HEK293 (cell line): ENCODE data around the gene MTMR1.

Source experiments
- CTCF ChIA-PET: fragments of 350-600 bp; formaldehyde crosslinking; extraction: SDS; loops from one replicate; lab custom pipeline; 2021; ENCODE audit warnings: antibody characterized with exemption; lab: Yijun Ruan, JAX
- POLR2A ChIA-PET: fragments of 300-600 bp; formaldehyde crosslinking; extraction: SDS; loops from one replicate; lab custom pipeline; 2020; ENCODE audit warnings: antibody characterized with exemption, inconsistent platforms; lab: Yijun Ruan, JAX
- H3K27ac ChIP-seq: fragments of 200-500 bp; sonication (Bioruptor generic); 2 replicates; pipeline ENCODE4 v1.5.1; 2014; ENCODE audit warnings: low read depth, low read length, control low read depth, inconsistent platforms; ENCODE audit errors: extremely low read depth
- H3K36me3 ChIP-seq, 2 experiments: fragments of 200-500 bp in 1 of 2; sonication (Bioruptor generic) in 1 of 2; 1 replicate in 1 of 2; 2 replicates in 1 of 2; pipeline ENCODE4 v1.5.1; 2014 to 2017; ENCODE audit warnings: inconsistent platforms in 2 of 2, low read length in 2 of 2; ENCODE audit not compliant: control insufficient read depth in 2 of 2, insufficient read depth in 1 of 2
- H3K4me1 ChIP-seq: fragments of 200-500 bp; sonication (Bioruptor generic); 2 replicates; pipeline ENCODE4 v1.5.1; 2014; ENCODE audit warnings: mild to moderate bottlenecking, low read length, inconsistent platforms; ENCODE audit not compliant: control insufficient read depth, insufficient read depth
- H3K4me3 ChIP-seq: 2 replicates; pipeline ENCODE4 v1.5.1; 2011; ENCODE audit warnings: low read depth, mild to moderate bottlenecking, control low read depth, low read length, moderate library complexity
- H3K9me3 ChIP-seq: fragments of 200-500 bp; sonication (Bioruptor generic); 2 replicates; pipeline ENCODE4 v1.5.1; 2014; ENCODE audit warnings: low read depth, low read length, inconsistent platforms; ENCODE audit not compliant: control insufficient read depth, insufficient read depth
- ELK4 ChIP-seq: IDR thresholded peaks from 2 replicates; pipeline ENCODE4 v1.6.1; 2011; ENCODE audit warnings: mild to moderate bottlenecking, low read depth, low read length, borderline replicate concordance
- HOXC10 ChIP-seq: sonication (generic); formaldehyde crosslinking; IDR thresholded peaks from 2 replicates; pipeline ENCODE4 v1.8.1; 2023; ENCODE audit warnings: mild to moderate bottlenecking, missing genetic modification reagents
- KLF8 ChIP-seq: fragments of 450-650 bp; formaldehyde crosslinking; IDR thresholded peaks from 2 replicates; pipeline ENCODE4 v1.5.1; 2016; ENCODE audit warnings: missing biosample characterization, missing genetic modification characterization
- OSR2 ChIP-seq: fragments of 450-650 bp; formaldehyde crosslinking; IDR thresholded peaks from 2 replicates; pipeline ENCODE4 v1.5.1; 2016; ENCODE audit warnings: missing biosample characterization, missing genetic modification characterization
- SCRT2 ChIP-seq: fragments of 450-650 bp; formaldehyde crosslinking; IDR thresholded peaks from 2 replicates; pipeline ENCODE4 v1.5.1; 2016; ENCODE audit warnings: missing biosample characterization, missing genetic modification characterization
- SETDB1 ChIP-seq: IDR thresholded peaks from one replicate; pipeline ENCODE4 v1.6.1; 2017; ENCODE audit warnings: mild to moderate bottlenecking, low read length, moderate library complexity, mixed read lengths; ENCODE audit not compliant: insufficient read length
- ZBTB21 ChIP-seq: fragments of 450-650 bp; formaldehyde crosslinking; IDR thresholded peaks from 2 replicates; pipeline ENCODE4 v1.5.1; 2017; ENCODE audit warnings: missing biosample characterization, missing genetic modification characterization
- ZBTB7A ChIP-seq: fragments of 450-650 bp; formaldehyde crosslinking; IDR thresholded peaks from 2 replicates; pipeline ENCODE4 v1.5.1; 2016; ENCODE audit warnings: low read depth, missing biosample characterization, missing genetic modification characterization
- ZNF114 ChIP-seq: fragments of 450-650 bp; formaldehyde crosslinking; IDR thresholded peaks from 2 replicates; pipeline ENCODE4 v1.5.0; 2017; ENCODE audit warnings: missing biosample characterization, missing genetic modification characterization
- ZNF121 ChIP-seq: fragments of 450-650 bp; formaldehyde crosslinking; IDR thresholded peaks from 2 replicates; pipeline ENCODE4 v1.5.1; 2016; ENCODE audit warnings: missing biosample characterization, missing genetic modification characterization
- ZNF2 ChIP-seq: fragments of 450-650 bp; formaldehyde crosslinking; IDR thresholded peaks from 2 replicates; pipeline ENCODE4 v1.5.1; 2016; ENCODE audit warnings: missing biosample characterization, missing genetic modification characterization
- ZNF221 ChIP-seq: fragments of 450-650 bp; formaldehyde crosslinking; IDR thresholded peaks from 2 replicates; pipeline ENCODE4 v1.5.1; 2017; ENCODE audit warnings: missing biosample characterization, missing genetic modification characterization, borderline replicate concordance
- ZNF223 ChIP-seq: fragments of 450-650 bp; formaldehyde crosslinking; IDR thresholded peaks from 2 replicates; pipeline ENCODE4 v1.5.1; 2016; ENCODE audit warnings: missing biosample characterization, missing genetic modification characterization
- ZNF354C ChIP-seq: fragments of 450-650 bp; formaldehyde crosslinking; IDR thresholded peaks from 2 replicates; pipeline ENCODE4 v1.5.1; 2016; ENCODE audit warnings: missing biosample characterization, missing genetic modification characterization, low read depth, borderline replicate concordance
- ZNF391 ChIP-seq: fragments of 450-650 bp; formaldehyde crosslinking; IDR thresholded peaks from 2 replicates; pipeline ENCODE4 v1.5.1; 2016; ENCODE audit warnings: low read depth, missing biosample characterization, missing genetic modification characterization, borderline replicate concordance
- ZNF433 ChIP-seq: fragments of 450-650 bp; formaldehyde crosslinking; IDR thresholded peaks from 2 replicates; pipeline ENCODE4 v1.5.1; 2016; ENCODE audit warnings: missing biosample characterization, missing genetic modification characterization, low read depth
- ZNF48 ChIP-seq: fragments of 450-650 bp; formaldehyde crosslinking; IDR thresholded peaks from 2 replicates; pipeline ENCODE4 v1.5.1; 2016; ENCODE audit warnings: missing biosample characterization, missing genetic modification characterization
- ZNF549 ChIP-seq: fragments of 450-650 bp; IDR thresholded peaks from 2 replicates; pipeline ENCODE4 v1.5.1; 2018; ENCODE audit warnings: missing biosample characterization, missing genetic modification characterization, mild to moderate bottlenecking, inconsistent platforms, moderate library complexity
- ZNF596 ChIP-seq: fragments of 450-650 bp; IDR thresholded peaks from 2 replicates; pipeline ENCODE4 v1.5.0; 2018; ENCODE audit warnings: missing biosample characterization, mild to moderate bottlenecking, missing genetic modification characterization, moderate library complexity
- TF ChIP-seq, protein P1 (sequence below): fragments of 450-650 bp; formaldehyde crosslinking; IDR thresholded peaks from 2 replicates; pipeline ENCODE4 v1.5.1; 2016; ENCODE audit warnings: missing biosample characterization, missing genetic modification characterization
- TF ChIP-seq, protein P2 (sequence below): fragments of 450-650 bp; IDR thresholded peaks from 2 replicates; pipeline ENCODE4 v1.5.1; 2018; ENCODE audit warnings: missing biosample characterization, missing genetic modification characterization

The MTMR1 gene

DNA sequence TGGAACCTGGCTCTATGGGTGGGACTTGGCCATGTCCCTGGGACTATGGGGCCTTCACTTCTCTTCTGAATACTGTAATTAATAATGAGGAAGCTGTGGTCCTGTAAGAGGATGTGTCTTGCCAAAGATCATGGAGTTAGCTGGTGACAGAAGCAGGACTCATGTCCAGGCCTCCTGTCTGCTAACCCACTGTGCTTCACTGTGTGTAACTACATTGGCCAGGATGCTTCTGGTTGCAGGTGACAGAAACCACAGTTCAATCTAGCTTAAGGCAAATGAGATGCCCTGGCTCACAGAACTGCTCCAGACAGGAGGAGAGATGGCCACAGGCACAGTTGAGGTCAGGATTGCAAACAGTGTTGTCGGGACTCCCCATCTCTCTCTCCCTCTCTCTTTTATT, 3.1 kb downstream of the MTMR1 start:
- Histone ChIP-seq H3K27ac (no peak overlapping the region), H3K36me3 (peaks cover 0 to 18% of the 10 kb centered on the region in 2 experiments; a peak in 1 of 3 replicates), H3K4me3 (no peak overlapping the region), H3K9me3 (no peaks in the 10 kb centered on the region), H3K4me1 (no peaks in the 10 kb centered on the region; the same call in 1 of the 2 replicates)
- ChIA-PET CTCF (interaction anchor here (0.6 to 2.8 kb wide), 3 partner anchors 13 to 115 kb away, joined by 3 to 20 read pairs (median 5); no protein-coding TSS in a partner anchor), POLR2A (no interaction called here)
- TF ChIP-seq ZNF433 (tag by site-specific recombination) (no peak), ZNF2 (tag by site-specific recombination) (no peak)

- Histone ChIP-seq H3K4me1 (no peaks in the 10 kb centered on the region; the same call in 1 of the 2 replicates), H3K36me3 (peaks cover 0 to 22% of the 10 kb centered on the region in 2 experiments; a peak in 2 of 3 replicates), H3K27ac (no peak overlapping the region), H3K9me3 (no peaks in the 10 kb centered on the region), H3K4me3 (no peak overlapping the region)
- POLR2A ChIA-PET: no interaction called here
- TF ChIP-seq SCRT2: peak; percentile 41; the same call in 1 of the 2 replicates
- TF ChIP-seq, protein P1, sequence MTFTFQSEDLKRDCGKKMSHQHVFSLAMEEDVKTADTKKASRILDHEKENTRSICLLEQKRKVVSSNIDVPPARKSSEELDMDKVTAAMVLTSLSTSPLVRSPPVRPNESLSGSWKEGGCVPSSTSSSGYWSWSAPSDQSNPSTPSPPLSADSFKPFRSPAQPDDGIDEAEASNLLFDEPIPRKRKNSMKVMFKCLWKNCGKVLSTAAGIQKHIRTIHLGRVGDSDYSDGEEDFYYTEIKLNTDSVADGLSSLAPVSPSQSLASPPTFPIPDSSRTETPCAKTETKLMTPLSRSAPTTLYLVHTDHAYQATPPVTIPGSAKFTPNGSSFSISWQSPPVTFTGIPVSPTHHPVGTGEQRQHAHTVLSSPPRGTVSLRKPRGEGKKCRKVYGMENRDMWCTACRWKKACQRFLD (tag by site-specific recombination): no peak
- CTCF ChIA-PET: interaction anchor here (0.6 to 2.8 kb wide), 3 partner anchors 13 to 115 kb away, joined by 3 to 20 read pairs (median 9); no protein-coding TSS in a partner anchor
Observed at GRCh38 chrX:150696866-150697265, 3.7 kb downstream of the MTMR1 start.

DNA sequence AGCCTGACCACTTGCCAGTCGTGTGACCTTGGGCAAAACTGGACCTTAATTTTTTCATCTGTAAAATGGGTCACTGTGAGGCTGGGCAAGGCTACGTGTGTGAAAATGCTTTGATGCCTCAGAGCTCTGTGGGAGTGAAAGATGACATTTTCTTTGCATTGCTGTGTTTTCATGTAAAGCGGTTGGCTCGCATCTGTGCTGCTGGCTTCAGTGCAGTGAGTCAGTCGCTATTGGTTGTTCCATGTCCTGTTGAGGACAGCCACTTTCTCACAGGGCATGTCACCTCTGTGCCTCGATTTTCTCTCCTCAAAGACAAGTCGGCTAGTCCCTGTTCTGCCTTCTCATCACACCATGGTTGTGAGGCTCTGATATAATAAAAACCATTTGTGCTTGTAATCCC, 4.4 kb downstream of the MTMR1 start:
- Histone ChIP-seq H3K36me3 (peaks cover 0 to 22% of the 10 kb centered on the region in 2 experiments; a peak in 2 of 3 replicates), H3K27ac (no peak overlapping the region), H3K9me3 (no peaks in the 10 kb centered on the region), H3K4me3 (no peak overlapping the region), H3K4me1 (no peaks in the 10 kb centered on the region)
- CTCF ChIA-PET: interaction anchor here (0.7 to 1.6 kb wide), 2 partner anchors 13 to 20 kb away, joined by 3 to 9 read pairs; no protein-coding TSS in a partner anchor
- no peak for TF ChIP-seq ZNF549 (tag by site-specific recombination)
- TF ChIP-seq, protein P2, sequence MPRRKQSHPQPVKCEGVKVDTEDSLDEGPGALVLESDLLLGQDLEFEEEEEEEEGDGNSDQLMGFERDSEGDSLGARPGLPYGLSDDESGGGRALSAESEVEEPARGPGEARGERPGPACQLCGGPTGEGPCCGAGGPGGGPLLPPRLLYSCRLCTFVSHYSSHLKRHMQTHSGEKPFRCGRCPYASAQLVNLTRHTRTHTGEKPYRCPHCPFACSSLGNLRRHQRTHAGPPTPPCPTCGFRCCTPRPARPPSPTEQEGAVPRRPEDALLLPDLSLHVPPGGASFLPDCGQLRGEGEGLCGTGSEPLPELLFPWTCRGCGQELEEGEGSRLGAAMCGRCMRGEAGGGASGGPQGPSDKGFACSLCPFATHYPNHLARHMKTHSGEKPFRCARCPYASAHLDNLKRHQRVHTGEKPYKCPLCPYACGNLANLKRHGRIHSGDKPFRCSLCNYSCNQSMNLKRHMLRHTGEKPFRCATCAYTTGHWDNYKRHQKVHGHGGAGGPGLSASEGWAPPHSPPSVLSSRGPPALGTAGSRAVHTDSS: no peak
- no peak for TF ChIP-seq HOXC10
- no peak for TF ChIP-seq ZNF48 (tag by site-specific recombination)
- no peak for TF ChIP-seq ZNF354C (tag by site-specific recombination)
- no peak for TF ChIP-seq ZBTB21 (tag by site-specific recombination)
- no peak for TF ChIP-seq ZNF391 (tag by site-specific recombination)
- no peak for TF ChIP-seq KLF8 (tag by site-specific recombination)
- no peak for TF ChIP-seq ZNF223
- no peak for TF ChIP-seq ZNF121
- TF ChIP-seq OSR2 (tag by site-specific recombination): no peak
- no peak for TF ChIP-seq ZNF221 (tag by site-specific recombination)
- TF ChIP-seq SETDB1: no peak
- TF ChIP-seq ZBTB7A (tag by site-specific recombination): no peak
- TF ChIP-seq ELK4: no peak
- no peak for TF ChIP-seq ZNF596 (tag by site-specific recombination)
- no peak for TF ChIP-seq ZNF114
- POLR2A ChIA-PET: interaction anchor here (0.8 kb wide), 1 partner anchor 18 kb away, joined by 3 read pairs; no protein-coding TSS in a partner anchor
